HCT116 (cell line): ENCODE data around the gene GAREM2. TPM values are rescaled to one million over a fixed set of nuclear protein-coding genes. Genes with fewer than 3 reads are reported as not detected.

Source experiments
- ATAC-seq: fragments of 200-7000 bp; cut with Tn5 transposase; 2 replicates; pipeline ENCODE4 v1.9.1; 2020; ENCODE audit warnings: mild to moderate bottlenecking, moderate library complexity
- BruUV-seq: library from RNA; stranded (reverse); fragments of 400-500 nt; replicated peaks from 2 replicates; lab custom pipeline; 2021; lab: Mats Ljungman, UMichigan
- CTCF ChIA-PET: fragments of 300-600 bp; sonication (Branson Sonifier 250); formaldehyde crosslinking; loops from one replicate; lab custom pipeline; 2021; ENCODE audit warnings: antibody characterized with exemption; lab: Charles Lee
- POLR2A ChIA-PET: fragments of 300-600, 350-600 bp; sonication (Branson Sonifier 250); formaldehyde crosslinking; loops from one replicate; lab custom pipeline; 2021; ENCODE audit warnings: antibody characterized with exemption; lab: Charles Lee
- RAD21 ChIA-PET, 2 experiments: fragments of 300-600 bp; sonication (Branson Sonifier 250); formaldehyde crosslinking; loops; one replicate each; lab custom pipeline; 2023; ENCODE audit warnings: low total read pairs in 2 of 2; ENCODE audit not compliant: uncharacterized antibody in 2 of 2, unreplicated experiment in 2 of 2, low non-redundant PET in 1 of 2; lab: Charles Lee
- DNase-seq: peaks from one replicate; pipeline ENCODE4 v3.0.0-alpha.2; 2010; ENCODE audit warnings: low read depth, low spot score
- H2AFZ ChIP-seq: fragments of 200-600 bp; shearing (Covaris generic), sonication (generic); 2 replicates; pipeline ENCODE4 v1.6.1; 2017; ENCODE audit warnings: low read depth, mixed run types, mixed read lengths, antibody characterized with exemption, low read length; ENCODE audit not compliant: poor library complexity, severe bottlenecking
- H3K27ac ChIP-seq: 2 replicates; pipeline ENCODE4 v1.5.1; 2012; ENCODE audit warnings: low read depth, low read length
- H3K27me3 ChIP-seq: fragments of 200-600 bp; sonication (generic); 2 replicates; pipeline ENCODE4 v1.6.1; 2016; ENCODE audit warnings: mixed run types, low read length, mixed read lengths; ENCODE audit not compliant: insufficient read depth
- H3K36me3 ChIP-seq, 2 experiments: fragments of 200-500 bp in 1 of 2; fragments of 200-600 bp in 1 of 2; sonication (Bioruptor generic) in 1 of 2; sonication (generic) in 1 of 2; 2 replicates each; pipeline versions ENCODE4 v1.5.1 to v1.6.1; 2014 to 2016; ENCODE audit warnings: low read length in 2 of 2, inconsistent platforms in 1 of 2, mixed read lengths in 1 of 2, mixed run types in 1 of 2; ENCODE audit not compliant: insufficient read depth in 2 of 2, control insufficient read depth in 1 of 2
- H3K4me1 ChIP-seq, 2 experiments: fragments of 200-600 bp in 1 of 2; sonication (generic) in 1 of 2; 2 replicates each; pipeline versions ENCODE4 v1.5.1 to v1.6.1; 2012 to 2017; ENCODE audit warnings: low read length in 2 of 2, inconsistent platforms in 1 of 2, mild to moderate bottlenecking in 1 of 2, mixed read lengths in 1 of 2, mixed run types in 1 of 2, moderate library complexity in 1 of 2; ENCODE audit not compliant: insufficient read depth in 2 of 2, control insufficient read depth in 1 of 2
- H3K4me2 ChIP-seq: fragments of 200-600 bp; sonication (generic); 2 replicates; pipeline ENCODE4 v1.6.1; 2017; ENCODE audit warnings: mixed run types, low read length, mixed read lengths
- H3K4me3 ChIP-seq, 2 experiments: fragments of 200-600 bp in 1 of 2; sonication (generic) in 1 of 2; replicated peaks in 1 of 2; 2 replicates each; pipeline ENCODE4 v1.5.1; 2011 to 2016; ENCODE audit warnings: low read length in 2 of 2, control low read depth in 1 of 2, low read depth in 1 of 2, mild to moderate bottlenecking in 1 of 2, mixed read lengths in 1 of 2, mixed run types in 1 of 2
- H3K79me2 ChIP-seq: fragments of 200-600 bp; sonication (generic); 2 replicates; pipeline ENCODE4 v1.6.1; 2017; ENCODE audit warnings: mild to moderate bottlenecking, mixed run types, low read length, moderate library complexity, mixed read lengths; ENCODE audit not compliant: insufficient read depth
- H3K9ac ChIP-seq: fragments of 200-600 bp; sonication (generic); 2 replicates; pipeline ENCODE4 v1.6.1; 2016; ENCODE audit warnings: low read length, mixed read lengths
- H3K9me2 ChIP-seq: fragments of 200-600 bp; sonication (generic), shearing (Covaris generic); 2 replicates; pipeline ENCODE4 v1.6.1; 2017; ENCODE audit warnings: mixed run types, mild to moderate bottlenecking, moderate library complexity; ENCODE audit not compliant: insufficient read depth
- H3K9me3 ChIP-seq, 2 experiments: fragments of 200-500 bp in 1 of 2; fragments of 200-600 bp in 1 of 2; sonication (Bioruptor generic) in 1 of 2; sonication (generic) in 1 of 2; 2 replicates each; pipeline ENCODE4 v1.6.1; 2014 to 2017; ENCODE audit warnings: low read length in 2 of 2, mixed read lengths in 2 of 2, inconsistent platforms in 1 of 2, low read depth in 1 of 2, mild to moderate bottlenecking in 1 of 2, mixed run types in 1 of 2, moderate library complexity in 1 of 2; ENCODE audit not compliant: control insufficient read depth in 1 of 2, insufficient read depth in 1 of 2
- H4K20me1 ChIP-seq: fragments of 200-600 bp; sonication (generic), shearing (Covaris generic); 2 replicates; pipeline ENCODE4 v1.6.1; 2017; ENCODE audit warnings: mixed run types, mild to moderate bottlenecking, moderate library complexity; ENCODE audit not compliant: insufficient read depth
- CEBPB ChIP-seq: IDR thresholded peaks from 2 replicates; pipeline ENCODE4 v1.6.1; 2012; ENCODE audit warnings: low read depth
- ELF1 ChIP-seq: IDR thresholded peaks from 2 replicates; pipeline ENCODE4 v1.6.1; 2012; ENCODE audit warnings: low read depth, borderline replicate concordance
- FOSL1 ChIP-seq: IDR thresholded peaks from 2 replicates; pipeline ENCODE4 v1.6.1; 2012; ENCODE audit warnings: low read depth
- POLR2A ChIP-seq: IDR thresholded peaks from 2 replicates; pipeline ENCODE4 v1.7.0; 2011; ENCODE audit warnings: borderline replicate concordance; ENCODE audit not compliant: insufficient read depth, insufficient read length; ENCODE audit errors: extremely low read depth
- POLR2AphosphoS5 ChIP-seq: IDR thresholded peaks from 2 replicates; pipeline ENCODE4 v1.6.1; 2011; ENCODE audit warnings: mild to moderate bottlenecking, low read depth, low read length, moderate library complexity
- SP1 ChIP-seq: IDR thresholded peaks from 2 replicates; pipeline ENCODE4 v1.6.1; 2012; ENCODE audit warnings: low read depth
- SRF ChIP-seq: IDR thresholded peaks from 2 replicates; pipeline ENCODE4 v1.6.1; 2012; ENCODE audit warnings: low read depth
- TCF7L2 ChIP-seq: IDR thresholded peaks from 2 replicates; pipeline ENCODE4 v1.7.0; 2011; ENCODE audit warnings: borderline replicate concordance, inconsistent platforms; ENCODE audit not compliant: insufficient read depth, insufficient read length; ENCODE audit errors: extremely low read depth
- YY1 ChIP-seq: IDR thresholded peaks from 2 replicates; pipeline ENCODE4 v1.6.1; 2011; ENCODE audit warnings: low read length, low read depth, moderate library complexity, mild to moderate bottlenecking; ENCODE audit not compliant: insufficient replicate concordance; ENCODE audit errors: extremely low read depth
- ZNF274 ChIP-seq: fragments of 200-500 bp; sonication (Bioruptor generic); IDR thresholded peaks from 2 replicates; pipeline ENCODE4 v1.6.1; 2014; ENCODE audit warnings: mild to moderate bottlenecking, low read depth, low read length, inconsistent platforms
- intact Hi-C: fragments of 100-400 bp; cut with micrococcal nuclease; formaldehyde crosslinking; loops from 2 replicates; pipeline ENCODE4 v1.10.0; 2022
- total RNA-seq: library from RNA; stranded (reverse); gene quantifications from one replicate; pipeline ENCODE4 v1.2.1, GENCODE V29; 2021; ENCODE audit not compliant: unreplicated experiment
- TF ChIP-seq, protein P1 (sequence below): IDR thresholded peaks from 2 replicates; pipeline ENCODE4 v1.6.1; 2012; ENCODE audit warnings: low read depth
- TF ChIP-seq, protein P2 (sequence below): IDR thresholded peaks from 2 replicates; pipeline ENCODE4 v1.6.1; 2012
- TF ChIP-seq, protein P3 (sequence below): IDR thresholded peaks from 2 replicates; pipeline ENCODE4 v1.6.1; 2011; ENCODE audit warnings: mild to moderate bottlenecking, low read length, moderate library complexity; ENCODE audit not compliant: insufficient replicate concordance; ENCODE audit errors: extremely low read depth

Gene GAREM2
- total RNA-seq, 1 experiment from 2014 or later, result 13.3 TPM

DNA sequence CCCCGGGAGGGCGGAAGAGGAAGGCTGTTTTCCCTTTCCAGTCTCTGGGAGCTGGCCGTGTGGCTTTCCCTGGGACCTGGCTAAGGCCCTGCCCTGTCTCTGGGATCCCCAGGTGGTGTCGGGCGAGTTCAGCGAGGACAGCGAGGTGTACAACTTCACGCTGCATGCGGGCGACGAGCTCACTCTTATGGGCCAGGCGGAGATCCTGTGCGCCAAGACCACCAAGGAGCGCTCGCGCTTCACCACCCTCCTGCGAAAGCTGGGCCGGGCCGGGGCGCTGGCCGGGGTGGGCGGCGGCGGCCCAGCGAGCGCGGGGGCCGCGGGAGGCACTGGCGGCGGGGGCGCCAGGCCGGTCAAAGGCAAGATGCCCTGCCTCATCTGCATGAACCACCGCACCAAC is 11.2 kb downstream of the GAREM2 start:
- peaks cover 0 to 9% of the 10 kb centered on the region in 2 experiments; a peak in 1 of 4 replicates for H3K4me1 ChIP-seq
- H4K20me1 ChIP-seq, result no peaks in the 10 kb centered on the region
- no peaks in the 10 kb centered on the region for H3K36me3 ChIP-seq
- H2AFZ ChIP-seq, result no peak overlapping the region
- no peak for TF ChIP-seq CEBPB
- no peaks in the 10 kb centered on the region for H3K79me2 ChIP-seq
- POLR2A ChIA-PET, result no interaction called here
- no TSS peak for BruUV-seq
- no peak overlapping the region for H3K4me3 ChIP-seq
- no peaks in the 10 kb centered on the region for H3K27me3 ChIP-seq
- no peak overlapping the region for H3K4me2 ChIP-seq
- no peak overlapping the region; the same call in 1 of the 2 replicates for H3K27ac ChIP-seq
- no peaks in the 10 kb centered on the region for H3K9me3 ChIP-seq
- RAD21 ChIA-PET, result no interaction called here
- H3K9ac ChIP-seq, result no peak overlapping the region
- ATAC-seq (no peak), DNase-seq (no peak)
- intact Hi-C loops, result no loop called here
- no peaks in the 10 kb centered on the region for H3K9me2 ChIP-seq
- CTCF ChIA-PET, result interaction anchor here (1.0 kb wide), 1 partner anchor 12 kb away, joined by 3 read pairs; no protein-coding TSS in a partner anchor

DNA sequence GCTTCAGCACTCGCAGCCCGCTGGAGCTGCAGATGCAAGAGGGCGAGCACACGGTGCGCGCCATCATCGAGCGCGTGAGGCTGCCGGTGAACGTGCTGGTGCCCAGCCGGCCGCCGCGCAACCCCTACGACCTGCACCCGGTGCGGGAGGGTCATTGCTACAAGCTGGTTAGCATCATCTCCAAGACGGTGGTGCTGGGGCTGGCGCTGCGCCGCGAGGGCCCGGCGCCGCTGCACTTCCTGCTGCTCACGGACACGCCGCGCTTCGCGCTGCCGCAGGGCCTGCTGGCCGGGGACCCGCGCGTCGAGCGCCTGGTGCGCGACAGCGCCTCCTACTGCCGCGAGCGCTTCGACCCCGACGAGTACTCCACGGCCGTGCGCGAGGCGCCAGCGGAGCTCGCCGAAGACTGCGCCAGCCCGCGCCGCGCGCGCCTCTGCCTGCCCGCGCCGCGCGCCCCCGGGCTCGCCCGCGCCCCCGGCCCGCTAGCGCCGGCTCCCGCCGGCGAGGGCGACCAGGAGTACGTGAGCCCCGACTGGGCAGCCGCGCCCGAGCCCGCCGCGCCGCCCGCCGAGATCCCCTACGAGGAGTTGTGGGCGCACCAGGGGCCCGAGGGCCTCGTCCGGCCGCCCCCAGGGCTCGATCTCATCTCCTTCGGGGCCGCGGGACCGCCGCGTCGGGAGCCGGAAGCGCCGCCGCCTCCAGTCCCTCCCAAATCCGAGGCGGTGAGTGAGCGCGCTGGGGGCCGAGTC is 11.8 kb downstream of the GAREM2 start:
- Histone ChIP-seq H3K36me3 (no peaks in the 10 kb centered on the region), H3K27ac (peak overlapping the region; percentile 36; the same call in 1 of the 2 replicates), H3K9me2 (no peaks in the 10 kb centered on the region), H3K27me3 (no peaks in the 10 kb centered on the region), H3K9me3 (no peaks in the 10 kb centered on the region), H3K4me2 (peak overlapping the region; percentile 71), H3K4me3 (peak overlapping the region; percentile 44 to 58), H3K9ac (peak overlapping the region; percentile 65), H2AFZ (no peak overlapping the region), H3K4me1 (peaks cover 0 to 9% of the 10 kb centered on the region in 2 experiments; a peak in 1 of 4 replicates), H3K79me2 (no peaks in the 10 kb centered on the region), H4K20me1 (no peaks in the 10 kb centered on the region)
- ChIA-PET POLR2A (no interaction called here), CTCF (interaction anchor here (1.0 kb wide), 1 partner anchor 13 kb away, joined by 3 read pairs; no protein-coding TSS in a partner anchor), RAD21 (no interaction called here)
- DNase-seq (peak; percentile 15), ATAC-seq (peak; percentile 91)
- no TSS peak for BruUV-seq
- intact Hi-C loops, result no loop called here
- TF ChIP-seq POLR2AphosphoS5, result no peak
- no peak for TF ChIP-seq SRF
- TF ChIP-seq CEBPB, result no peak
- no peak for TF ChIP-seq FOSL1
- no peak for TF ChIP-seq YY1
- TF ChIP-seq ELF1, result no peak
- TF ChIP-seq POLR2A, result no peak
- no peak for TF ChIP-seq ZNF274
- no peak for TF ChIP-seq TCF7L2
- TF ChIP-seq, protein P1, sequence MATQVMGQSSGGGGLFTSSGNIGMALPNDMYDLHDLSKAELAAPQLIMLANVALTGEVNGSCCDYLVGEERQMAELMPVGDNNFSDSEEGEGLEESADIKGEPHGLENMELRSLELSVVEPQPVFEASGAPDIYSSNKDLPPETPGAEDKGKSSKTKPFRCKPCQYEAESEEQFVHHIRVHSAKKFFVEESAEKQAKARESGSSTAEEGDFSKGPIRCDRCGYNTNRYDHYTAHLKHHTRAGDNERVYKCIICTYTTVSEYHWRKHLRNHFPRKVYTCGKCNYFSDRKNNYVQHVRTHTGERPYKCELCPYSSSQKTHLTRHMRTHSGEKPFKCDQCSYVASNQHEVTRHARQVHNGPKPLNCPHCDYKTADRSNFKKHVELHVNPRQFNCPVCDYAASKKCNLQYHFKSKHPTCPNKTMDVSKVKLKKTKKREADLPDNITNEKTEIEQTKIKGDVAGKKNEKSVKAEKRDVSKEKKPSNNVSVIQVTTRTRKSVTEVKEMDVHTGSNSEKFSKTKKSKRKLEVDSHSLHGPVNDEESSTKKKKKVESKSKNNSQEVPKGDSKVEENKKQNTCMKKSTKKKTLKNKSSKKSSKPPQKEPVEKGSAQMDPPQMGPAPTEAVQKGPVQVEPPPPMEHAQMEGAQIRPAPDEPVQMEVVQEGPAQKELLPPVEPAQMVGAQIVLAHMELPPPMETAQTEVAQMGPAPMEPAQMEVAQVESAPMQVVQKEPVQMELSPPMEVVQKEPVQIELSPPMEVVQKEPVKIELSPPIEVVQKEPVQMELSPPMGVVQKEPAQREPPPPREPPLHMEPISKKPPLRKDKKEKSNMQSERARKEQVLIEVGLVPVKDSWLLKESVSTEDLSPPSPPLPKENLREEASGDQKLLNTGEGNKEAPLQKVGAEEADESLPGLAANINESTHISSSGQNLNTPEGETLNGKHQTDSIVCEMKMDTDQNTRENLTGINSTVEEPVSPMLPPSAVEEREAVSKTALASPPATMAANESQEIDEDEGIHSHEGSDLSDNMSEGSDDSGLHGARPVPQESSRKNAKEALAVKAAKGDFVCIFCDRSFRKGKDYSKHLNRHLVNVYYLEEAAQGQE, result no peak
- TF ChIP-seq SP1, result no peak
- TF ChIP-seq, protein P2, sequence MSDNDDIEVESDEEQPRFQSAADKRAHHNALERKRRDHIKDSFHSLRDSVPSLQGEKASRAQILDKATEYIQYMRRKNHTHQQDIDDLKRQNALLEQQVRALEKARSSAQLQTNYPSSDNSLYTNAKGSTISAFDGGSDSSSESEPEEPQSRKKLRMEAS, result peak; percentile 55; the same call in 1 of the 2 replicates
- TF ChIP-seq, protein P3, sequence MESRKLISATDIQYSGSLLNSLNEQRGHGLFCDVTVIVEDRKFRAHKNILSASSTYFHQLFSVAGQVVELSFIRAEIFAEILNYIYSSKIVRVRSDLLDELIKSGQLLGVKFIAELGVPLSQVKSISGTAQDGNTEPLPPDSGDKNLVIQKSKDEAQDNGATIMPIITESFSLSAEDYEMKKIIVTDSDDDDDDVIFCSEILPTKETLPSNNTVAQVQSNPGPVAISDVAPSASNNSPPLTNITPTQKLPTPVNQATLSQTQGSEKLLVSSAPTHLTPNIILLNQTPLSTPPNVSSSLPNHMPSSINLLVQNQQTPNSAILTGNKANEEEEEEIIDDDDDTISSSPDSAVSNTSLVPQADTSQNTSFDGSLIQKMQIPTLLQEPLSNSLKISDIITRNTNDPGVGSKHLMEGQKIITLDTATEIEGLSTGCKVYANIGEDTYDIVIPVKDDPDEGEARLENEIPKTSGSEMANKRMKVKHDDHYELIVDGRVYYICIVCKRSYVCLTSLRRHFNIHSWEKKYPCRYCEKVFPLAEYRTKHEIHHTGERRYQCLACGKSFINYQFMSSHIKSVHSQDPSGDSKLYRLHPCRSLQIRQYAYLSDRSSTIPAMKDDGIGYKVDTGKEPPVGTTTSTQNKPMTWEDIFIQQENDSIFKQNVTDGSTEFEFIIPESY, result no peak
